K562 treated with DMSO at 1 percent for 24 hours (cell line): ENCODE measurements around the gene LSG1. TPM values are rescaled to one million over a fixed set of nuclear protein-coding genes. Genes with fewer than 3 reads are reported as not detected.

Experiments used
- total RNA-seq: library from RNA; unstranded; fragments of 300-600 nt; gene quantifications from 2 replicates; pipeline ENCODE4 v1.2.3, GENCODE V29; 2022; ENCODE audit warnings: low read depth; ENCODE audit not compliant: insufficient read depth

LSG1 gene
- total RNA-seq: 18.5 and 25.6 TPM in 2 replicates

DNA sequence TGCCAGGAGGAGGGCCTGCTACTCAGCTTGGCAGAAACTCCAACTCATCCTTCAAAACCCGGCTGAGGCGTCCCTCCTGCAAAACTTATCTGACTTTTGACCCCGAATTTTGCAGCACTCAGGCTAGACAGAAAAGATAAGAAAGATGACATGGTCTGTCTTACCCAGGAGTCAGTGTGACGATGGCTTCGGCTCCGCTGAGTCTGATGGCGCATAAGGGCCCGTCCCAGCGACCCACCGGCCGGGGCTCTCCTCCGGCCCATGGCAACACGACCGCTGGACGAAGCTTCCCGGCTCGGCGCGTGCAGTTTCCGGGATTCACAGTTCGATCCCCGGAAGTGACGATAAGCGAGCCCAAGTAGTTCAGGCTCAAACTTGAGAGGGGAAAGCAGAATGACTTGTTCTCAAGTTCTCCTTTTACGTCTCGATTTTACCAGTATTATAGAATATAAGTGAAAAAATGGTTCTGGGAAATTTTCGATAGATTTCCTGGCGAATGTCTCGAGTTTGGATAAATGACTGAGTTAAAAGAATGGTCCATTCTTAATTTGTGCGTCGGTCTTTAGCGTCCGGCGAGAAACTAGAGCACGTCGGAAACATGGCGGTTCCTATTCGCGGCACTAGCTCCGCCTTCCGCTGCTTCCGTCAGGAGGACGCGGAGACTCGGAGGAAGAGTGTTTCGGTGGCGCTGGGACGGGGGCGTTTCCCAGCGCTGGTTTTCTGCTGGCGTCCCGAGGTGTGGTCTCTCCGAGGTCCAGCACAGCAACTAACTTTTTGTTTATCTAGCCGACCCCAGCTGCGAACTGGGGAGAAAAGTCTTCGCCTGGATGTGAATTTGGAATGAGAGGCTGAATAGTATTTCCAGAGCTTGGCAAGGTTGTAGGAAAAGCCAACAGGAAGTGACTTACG lies at the start of gene LSG1:
LSG1 (minus strand) TSS at position 292 of the 909 bp plus-strand sequence; CDS start at position 263, 29 bp downstream.

DNA sequence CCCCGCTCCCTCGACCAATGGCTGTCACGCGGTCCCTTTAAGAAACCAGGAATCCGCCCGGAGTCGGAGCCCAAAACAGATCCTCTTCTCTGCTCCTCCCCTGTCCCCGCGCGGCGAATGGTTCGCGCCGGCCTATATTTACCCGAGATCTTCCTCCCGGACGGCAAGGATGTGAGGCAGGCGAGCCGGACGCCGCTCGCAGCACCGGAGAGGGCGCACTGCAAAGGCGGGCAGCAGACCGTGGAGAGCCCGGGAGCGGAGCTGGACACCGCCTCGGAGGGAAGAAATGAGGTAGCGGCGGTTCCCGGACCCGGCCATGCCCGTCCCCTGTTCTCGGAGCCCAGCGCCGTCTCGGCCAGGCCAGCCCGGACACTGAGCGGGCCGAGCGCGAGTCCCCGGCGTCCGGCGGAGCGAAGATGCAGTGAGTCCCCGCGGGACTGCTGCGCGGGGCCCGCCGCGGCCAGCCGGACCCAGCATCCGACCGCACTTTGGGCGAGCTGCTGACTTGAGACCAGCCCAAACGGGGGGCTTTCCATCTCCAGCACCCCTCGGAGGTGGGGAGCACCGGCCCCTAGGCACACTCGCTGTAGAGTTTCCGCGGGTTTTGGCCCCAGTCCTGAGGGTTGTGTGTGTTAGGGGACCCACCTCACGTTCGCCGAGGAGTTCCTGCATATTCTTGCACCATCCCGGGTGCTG lies 13.9 kb upstream of the LSG1 start, which contains the start of gene FAM43A:
FAM43A (plus strand) TSS at position 166 of the 696 bp plus-strand sequence. CDS start 944 bp downstream, outside the sequence.

DNA sequence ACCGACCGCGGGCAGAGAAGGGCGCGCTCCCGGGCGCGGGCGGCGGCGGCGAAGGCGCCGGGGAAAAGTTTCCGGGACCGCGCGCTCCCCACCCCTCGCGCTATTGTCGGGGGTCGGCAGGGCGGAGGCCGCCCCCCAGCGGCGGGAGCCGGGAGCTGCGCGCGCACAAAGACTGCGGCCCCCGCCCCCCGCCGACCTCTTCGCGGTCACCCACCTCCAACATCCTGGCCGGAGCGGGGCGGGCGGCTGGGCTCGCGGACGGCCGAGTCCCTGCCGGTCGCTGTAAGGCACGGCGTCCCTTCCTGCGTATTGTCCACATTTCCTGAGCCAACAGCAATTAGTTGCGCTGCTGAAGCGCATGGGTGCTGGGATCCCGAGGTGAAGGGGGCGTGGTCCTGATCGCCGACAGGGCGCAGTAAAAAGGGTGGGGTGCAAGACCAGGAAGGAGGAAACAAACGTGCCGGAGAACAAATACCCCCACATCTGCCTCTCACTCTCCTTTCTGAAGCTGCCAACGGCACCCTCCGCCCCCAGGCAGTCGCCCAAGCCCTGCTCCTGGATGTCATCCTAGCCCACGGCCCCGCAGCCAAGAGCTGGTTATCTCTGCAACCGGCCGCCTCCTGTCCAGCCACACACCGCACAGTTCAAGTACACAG lies 38.5 kb downstream of the LSG1 start, which contains the start of gene TMEM44:
TMEM44 (minus strand) TSS at position 71 of the 656 bp plus-strand sequence. CDS start 204 bp downstream, outside the sequence.

Other genes starting within 250 kb of the LSG1 start
- gene ATP13A3, start 185.2 kb downstream of the LSG1 start, total RNA-seq: 19.2 and 22.5 TPM in 2 replicates
- 20.7 and 21.6 TPM in 2 replicates for gene TMEM44, start 38.8 kb downstream of the LSG1 start, total RNA-seq
- gene FAM43A, start 13.7 kb upstream of the LSG1 start, total RNA-seq: 1.7 and 2.0 TPM in 2 replicates